SU-DHL-6 (cell line): Measurements from ENCODE around the gene KMT2D.

Experiments
- CTCF ChIP-seq: fragments of 200-600 bp; sonication (generic); IDR thresholded peaks from one replicate; pipeline ENCODE4 v1.5.1; 2017; ENCODE audit warnings: antibody characterized with exemption, mild to moderate bottlenecking, low read length, moderate library complexity; ENCODE audit not compliant: insufficient read depth, poor library complexity, severe bottlenecking
- EZH2phosphoT487 ChIP-seq: fragments of 200-600 bp; sonication (generic), shearing (Covaris generic); conservative IDR thresholded peaks from 2 replicates; pipeline ENCODE4 v1.6.1; 2018; ENCODE audit warnings: mild to moderate bottlenecking, antibody characterized with exemption, low read length, moderate library complexity, mixed read lengths

GRCh38 chr12:49066120-49066519, 5.5 kb upstream of the KMT2D start:
- TF ChIP-seq EZH2phosphoT487 (no peak), CTCF (no peak)
